Hepatocyte (in vitro differentiated cells): ENCODE measurements around the gene COLQ. TPM values are rescaled to one million over a fixed set of nuclear protein-coding genes. Genes with fewer than 3 reads are reported as not detected.

Experiments used
- DNase-seq: peaks from one replicate; pipeline ENCODE4 v3.0.0-alpha.2; 2016; ENCODE audit warnings: low spot score
- H2AFZ ChIP-seq: fragments of 200-600 bp; sonication (generic); 2 replicates; pipeline ENCODE4 v1.6.0; 2016; ENCODE audit warnings: antibody characterized with exemption, mild to moderate bottlenecking
- H3K27ac ChIP-seq: fragments of 200-600 bp; sonication (generic); 2 replicates; pipeline ENCODE4 v1.5.1; 2016; ENCODE audit warnings: mild to moderate bottlenecking
- H3K27me3 ChIP-seq: fragments of 200-600 bp; sonication (generic); 2 replicates; pipeline ENCODE4 v1.6.1; 2016
- H3K36me3 ChIP-seq: fragments of 200-600 bp; sonication (generic); replicated peaks from 2 replicates; pipeline ENCODE4 v1.5.1; 2016; ENCODE audit warnings: low read depth; ENCODE audit not compliant: insufficient read depth
- H3K4me1 ChIP-seq: fragments of 200-600 bp; sonication (generic); 2 replicates; pipeline ENCODE4 v1.5.1; 2016; ENCODE audit warnings: mild to moderate bottlenecking, moderate library complexity; ENCODE audit not compliant: insufficient read depth
- H3K4me2 ChIP-seq: fragments of 200-600 bp; sonication (generic); 2 replicates; pipeline ENCODE4 v1.6.0; 2016
- H3K4me3 ChIP-seq: fragments of 200-600 bp; sonication (generic); 2 replicates; pipeline ENCODE4 v1.5.1; 2016; ENCODE audit warnings: mild to moderate bottlenecking
- H3K79me2 ChIP-seq: fragments of 200-600 bp; sonication (generic); 2 replicates; pipeline ENCODE4 v1.6.0; 2017; ENCODE audit warnings: mild to moderate bottlenecking
- H3K9me2 ChIP-seq: fragments of 200-600 bp; sonication (generic); replicated peaks from 2 replicates; pipeline ENCODE4 v1.6.0; 2017; ENCODE audit warnings: mild to moderate bottlenecking; ENCODE audit not compliant: insufficient read depth
- H3K9me3 ChIP-seq: fragments of 200-600 bp; sonication (generic); 2 replicates; pipeline ENCODE4 v1.5.1; 2016; ENCODE audit warnings: low read depth, mild to moderate bottlenecking
- H4K20me1 ChIP-seq: fragments of 200-600 bp; sonication (generic); 2 replicates; pipeline ENCODE4 v1.6.0; 2016; ENCODE audit warnings: mild to moderate bottlenecking; ENCODE audit not compliant: insufficient read depth, poor library complexity, severe bottlenecking
- EZH2 ChIP-seq: fragments of 200-600 bp; sonication (generic); IDR thresholded peaks from 2 replicates; pipeline ENCODE4 v1.6.1; 2016; ENCODE audit warnings: antibody characterized with exemption, mild to moderate bottlenecking, borderline replicate concordance
- EZH2phosphoT487 ChIP-seq: fragments of 200-600 bp; sonication (generic); IDR thresholded peaks from one replicate; pipeline ENCODE4 v1.6.1; 2018; ENCODE audit warnings: antibody characterized with exemption, mild to moderate bottlenecking, low read depth, moderate library complexity; ENCODE audit not compliant: unreplicated experiment, severe bottlenecking
- WGBS: methylation state at CpG from one replicate; pipeline ENCODE4 v1.1.6; 2016; ENCODE audit warnings: low lambda C conversion rate; ENCODE audit errors: missing lambda C conversion rate; 5-methylcytosine and 5-hydroxymethylcytosine counted together
- polyA plus RNA-seq: library from polyadenylated mRNA; unstranded; fragments of >200 nt; fragmentation: Nextera tagmentation; extraction: Ambion mirVana; gene quantifications from 2 replicates; pipeline ENCODE4 v1.2.1, GENCODE V29; 2016
- total RNA-seq: library from RNA; depleted of rRNA; stranded (reverse); fragments of >200 nt; gene quantifications from 2 replicates; pipeline ENCODE4 v1.2.3, GENCODE V29; 2014
- TF ChIP-seq, protein P1 (sequence below): fragments of 200-600 bp; sonication (generic); IDR thresholded peaks from 2 replicates; pipeline ENCODE4 v1.5.1; 2016; ENCODE audit warnings: antibody characterized with exemption, mild to moderate bottlenecking; ENCODE audit not compliant: poor library complexity

COLQ gene
- total and polyA plus RNA-seq, 2 experiments from 2014 or later, result 0.27 to 0.73 TPM

DNA sequence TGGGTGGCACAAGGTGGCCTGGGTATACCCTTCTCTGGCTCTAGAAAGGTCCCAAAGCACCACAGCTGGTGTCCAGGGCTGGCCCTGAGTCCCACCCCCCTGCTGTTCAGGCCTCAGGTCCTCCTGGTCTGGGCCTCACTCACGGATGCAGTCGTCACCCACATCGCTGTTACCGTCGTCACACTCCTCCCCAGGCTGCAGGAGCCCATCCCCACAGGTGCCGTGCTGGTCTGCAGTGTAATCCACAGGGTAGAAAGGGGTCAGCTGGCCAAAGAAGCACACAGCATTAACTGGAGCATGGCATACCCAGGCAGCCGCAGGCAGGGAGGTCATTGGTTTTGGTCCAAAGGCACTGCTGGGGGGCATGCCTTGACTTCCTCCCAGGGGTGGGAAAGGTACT, 65.8 kb downstream of the COLQ start:
- no peak for DNase-seq
- Histone ChIP-seq H3K27ac (no peak overlapping the region), H2AFZ (no peak overlapping the region), H3K9me2 (no peaks in the 10 kb centered on the region), H3K79me2 (no peaks in the 10 kb centered on the region), H3K9me3 (no peaks in the 10 kb centered on the region), H3K27me3 (no peaks in the 10 kb centered on the region), H3K4me3 (no peak overlapping the region), H3K36me3 (no peaks in the 10 kb centered on the region), H3K4me2 (no peak overlapping the region), H4K20me1 (no peaks in the 10 kb centered on the region), H3K4me1 (no peaks in the 10 kb centered on the region)
- 94% methylated on average over 7 of the region's 7 CpGs for WGBS
- TF ChIP-seq, protein P1, sequence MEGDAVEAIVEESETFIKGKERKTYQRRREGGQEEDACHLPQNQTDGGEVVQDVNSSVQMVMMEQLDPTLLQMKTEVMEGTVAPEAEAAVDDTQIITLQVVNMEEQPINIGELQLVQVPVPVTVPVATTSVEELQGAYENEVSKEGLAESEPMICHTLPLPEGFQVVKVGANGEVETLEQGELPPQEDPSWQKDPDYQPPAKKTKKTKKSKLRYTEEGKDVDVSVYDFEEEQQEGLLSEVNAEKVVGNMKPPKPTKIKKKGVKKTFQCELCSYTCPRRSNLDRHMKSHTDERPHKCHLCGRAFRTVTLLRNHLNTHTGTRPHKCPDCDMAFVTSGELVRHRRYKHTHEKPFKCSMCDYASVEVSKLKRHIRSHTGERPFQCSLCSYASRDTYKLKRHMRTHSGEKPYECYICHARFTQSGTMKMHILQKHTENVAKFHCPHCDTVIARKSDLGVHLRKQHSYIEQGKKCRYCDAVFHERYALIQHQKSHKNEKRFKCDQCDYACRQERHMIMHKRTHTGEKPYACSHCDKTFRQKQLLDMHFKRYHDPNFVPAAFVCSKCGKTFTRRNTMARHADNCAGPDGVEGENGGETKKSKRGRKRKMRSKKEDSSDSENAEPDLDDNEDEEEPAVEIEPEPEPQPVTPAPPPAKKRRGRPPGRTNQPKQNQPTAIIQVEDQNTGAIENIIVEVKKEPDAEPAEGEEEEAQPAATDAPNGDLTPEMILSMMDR, result no peak
- no peak for TF ChIP-seq EZH2
- TF ChIP-seq EZH2phosphoT487, result no peak

DNA sequence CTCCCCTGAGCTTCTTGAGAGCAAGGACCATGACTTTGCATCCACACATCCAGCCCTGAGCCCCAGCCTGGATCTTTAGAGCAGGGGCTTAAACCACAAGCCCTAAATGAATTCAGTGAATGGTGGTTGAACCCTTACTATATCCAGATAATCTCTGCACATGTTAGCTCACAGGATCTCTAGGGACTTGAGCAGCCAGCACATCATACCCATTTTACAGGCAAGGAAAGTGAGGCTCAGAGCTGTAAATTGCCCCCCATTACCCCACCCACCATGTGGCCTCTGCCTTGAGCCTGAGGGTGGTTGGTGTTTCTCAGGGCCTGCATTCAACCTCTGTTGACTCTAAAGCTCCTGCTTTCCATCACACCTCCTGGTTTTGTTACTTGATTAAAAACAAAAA, 66.5 kb downstream of the COLQ start:
- no peaks in the 10 kb centered on the region for H4K20me1 ChIP-seq
- H3K9me3 ChIP-seq, result no peaks in the 10 kb centered on the region
- TF ChIP-seq, protein P1, result no peak
- no peak for TF ChIP-seq EZH2phosphoT487
- no peak overlapping the region for H3K4me3 ChIP-seq
- H3K27ac ChIP-seq, result no peak overlapping the region
- no peak overlapping the region for H2AFZ ChIP-seq
- no peaks in the 10 kb centered on the region for H3K36me3 ChIP-seq
- no peaks in the 10 kb centered on the region for H3K4me1 ChIP-seq
- no peaks in the 10 kb centered on the region for H3K27me3 ChIP-seq
- no peaks in the 10 kb centered on the region for H3K9me2 ChIP-seq
- no peaks in the 10 kb centered on the region for H3K79me2 ChIP-seq
- DNase-seq, result no peak
- no peak overlapping the region for H3K4me2 ChIP-seq

DNA sequence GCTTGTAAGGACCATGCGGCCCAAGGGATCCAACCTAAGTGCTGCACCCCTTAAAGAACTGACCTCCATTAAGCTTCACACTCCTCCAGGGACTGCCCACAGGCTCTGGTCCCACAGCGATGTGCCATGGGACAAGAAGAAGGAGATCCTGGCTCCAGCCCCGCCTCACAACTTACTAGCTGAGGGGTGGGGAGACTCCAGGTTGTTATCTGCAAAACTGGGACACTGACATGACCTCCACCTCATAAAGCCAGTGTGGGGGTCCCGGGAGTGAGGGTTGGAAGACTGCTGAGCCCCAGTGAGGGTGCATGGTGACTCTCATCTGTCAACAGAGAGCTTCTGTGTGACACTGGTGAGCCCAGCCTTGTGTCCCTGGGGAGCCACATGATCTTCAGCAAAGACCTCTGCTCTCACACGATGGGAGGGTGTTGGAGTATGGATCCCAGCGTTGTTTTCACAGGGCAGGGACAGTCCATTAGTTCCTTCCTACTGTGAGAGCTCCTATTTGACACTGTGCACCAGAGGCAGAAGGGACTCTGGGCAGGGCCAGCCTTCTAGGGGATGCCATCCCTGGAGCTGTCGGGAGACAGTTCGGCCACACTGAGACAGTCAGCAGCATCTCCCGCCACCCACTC, 67.4 kb downstream of the COLQ start:
- TF ChIP-seq EZH2phosphoT487 (no peak), EZH2 (no peak)
- TF ChIP-seq, protein P1, result no peak
- 79% methylated on average over 9 of the region's 9 CpGs for whole genome bisulfite sequencing
- Histone ChIP-seq H3K27me3 (no peaks in the 10 kb centered on the region), H4K20me1 (no peaks in the 10 kb centered on the region), H3K27ac (no peak overlapping the region), H3K36me3 (no peaks in the 10 kb centered on the region), H3K4me2 (no peak overlapping the region), H3K9me2 (no peaks in the 10 kb centered on the region), H3K79me2 (no peaks in the 10 kb centered on the region), H3K4me3 (no peak overlapping the region), H3K9me3 (no peaks in the 10 kb centered on the region), H3K4me1 (no peaks in the 10 kb centered on the region), H2AFZ (no peak overlapping the region)
- DNase-seq, result no peak

DNA sequence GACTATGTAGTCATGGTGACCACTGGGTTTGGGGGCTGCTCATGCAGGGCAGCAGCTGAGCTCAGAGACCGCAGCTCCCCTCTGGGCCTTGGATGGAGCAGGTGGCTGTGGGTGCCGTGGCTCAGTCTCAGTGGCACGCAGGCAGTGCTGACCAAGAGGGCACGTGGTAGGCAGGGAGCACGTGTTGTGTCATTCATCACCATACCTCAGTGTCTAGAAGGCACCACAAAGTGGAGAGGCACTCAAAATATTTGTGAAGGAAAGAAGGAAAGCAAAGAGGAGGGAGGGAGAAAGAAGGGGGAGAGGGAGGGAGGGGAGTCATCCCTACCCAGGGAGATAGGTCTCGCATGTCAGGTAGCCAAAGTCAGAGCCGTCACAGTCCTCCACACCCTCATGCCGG, 68.0 kb downstream of the COLQ start:
- Histone ChIP-seq H3K9me3 (no peaks in the 10 kb centered on the region), H2AFZ (no peak overlapping the region), H3K9me2 (no peaks in the 10 kb centered on the region), H3K27ac (no peak overlapping the region), H4K20me1 (no peaks in the 10 kb centered on the region), H3K79me2 (no peaks in the 10 kb centered on the region), H3K4me2 (no peak overlapping the region), H3K4me1 (no peaks in the 10 kb centered on the region), H3K4me3 (no peak overlapping the region), H3K27me3 (no peaks in the 10 kb centered on the region), H3K36me3 (no peaks in the 10 kb centered on the region)
- WGBS, result 91% methylated on average over 8 of the region's 8 CpGs
- TF ChIP-seq EZH2, result no peak
- TF ChIP-seq, protein P1, result no peak
- DNase-seq, result no peak
